Umbilical cord (tissue), 2 donors: ENCODE data around the gene FHOD3. TPM values are rescaled to one million over a fixed set of nuclear protein-coding genes. Genes with fewer than 3 reads are reported as not detected.

Experiments
- DNase-seq: peaks from one replicate; pipeline ENCODE4 v3.0.0-alpha.2; 2015; ENCODE audit warnings: low spot score
- total RNA-seq: library from RNA; depleted of rRNA; stranded (reverse); fragments of >200 nt; gene quantifications from one replicate; pipeline ENCODE4 v1.2.3, GENCODE V29; 2014; ENCODE audit warnings: low replicate concordance; ENCODE audit not compliant: insufficient read depth

FHOD3 gene
- total RNA-seq, 1 donor from 2014 or later: 59.7 TPM

DNA sequence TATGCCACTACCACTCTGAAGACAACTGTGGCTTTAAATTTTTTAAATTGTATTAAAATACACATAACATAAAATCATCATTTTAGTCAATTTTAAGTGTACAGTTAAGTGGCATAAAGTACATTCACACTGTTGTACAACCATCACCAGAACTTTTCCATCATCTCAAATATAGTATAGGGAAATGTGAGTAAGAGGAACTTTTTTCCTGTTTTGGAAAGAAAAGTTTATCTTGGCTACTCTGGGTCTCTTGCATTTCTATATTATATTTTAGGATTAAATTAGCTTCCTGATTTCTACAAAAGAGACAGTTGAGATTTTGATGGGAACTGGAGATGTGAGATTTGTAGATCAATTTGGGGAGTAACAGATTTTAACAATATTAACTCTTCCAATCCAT, 528.0 kb downstream of the FHOD3 start:
- no peak for DNase-seq

DNA sequence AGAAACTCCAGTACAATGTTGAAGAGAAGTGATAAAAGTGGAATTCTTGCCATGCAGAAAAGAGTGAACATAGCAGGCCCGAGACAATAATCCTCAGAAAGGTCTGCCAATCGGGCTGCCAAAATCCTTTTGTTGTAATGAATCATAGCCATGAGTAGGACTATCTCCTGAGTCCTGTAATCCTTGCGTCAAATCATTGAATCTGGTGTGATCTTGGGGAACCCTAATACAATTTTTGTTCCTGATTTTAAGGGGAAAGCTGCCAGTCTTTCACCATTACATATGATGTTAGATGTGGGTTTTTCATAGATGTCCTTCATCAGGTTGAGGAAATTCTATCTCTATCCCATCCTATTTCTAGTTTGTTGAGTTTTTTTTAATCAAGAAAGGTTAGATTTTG, 529.0 kb downstream of the FHOD3 start:
- DNase-seq: no peak

GRCh38 chr18:36828157-36828629, 530.7 kb downstream of the FHOD3 start:
- DNase-seq: no peak

GRCh38 chr18:36828630-36829361, 531.3 kb downstream of the FHOD3 start, which contains the start of the genes KIAA1328 and TPGS2:
TSS of gene KIAA1328 (plus strand) at chr18:36829127. CDS start at chr18:36829139, 12 bp downstream.
TSS of gene TPGS2 (minus strand) at chr18:36829002. CDS start at chr18:36828767, 235 bp downstream.
- DNase-seq: peak; percentile 95

Other genes with a start within 250 kb of the FHOD3 start
- 49.8 TPM for gene RPRD1A, start 230.2 kb upstream of the FHOD3 start, total RNA-seq
- gene SLC39A6, start 168.4 kb upstream of the FHOD3 start, total RNA-seq: 86.9 TPM
- 100 TPM for gene ELP2, start 167.8 kb upstream of the FHOD3 start, total RNA-seq
- gene MOCOS, start 110.2 kb upstream of the FHOD3 start, total RNA-seq: 7.0 TPM